H1 (cell line): ENCODE measurements around the gene ZNF24. TPM values are rescaled to one million over a fixed set of nuclear protein-coding genes. Genes with fewer than 3 reads are reported as not detected.

Source experiments
- CTCF ChIA-PET: fragments of 300-600 bp; sonication (Branson Sonifier 250); formaldehyde crosslinking; loops from one replicate; lab custom pipeline; 2021; ENCODE audit not compliant: partially characterized antibody; lab: Charles Lee
- POLR2A ChIA-PET: fragments of 300-600 bp; sonication (Branson Sonifier 250); formaldehyde crosslinking; loops from one replicate; lab custom pipeline; 2021; ENCODE audit warnings: inconsistent platforms; ENCODE audit not compliant: partially characterized antibody; lab: Charles Lee
- DNase-seq, 2 experiments: peaks; one replicate each; pipeline versions ENCODE4 v3.0.0 to v3.0.0-alpha.2; 2010 to 2022; ENCODE audit warnings: low spot score in 2 of 2, low read depth in 1 of 2, mixed read lengths in 1 of 2
- FAIRE-seq: peaks from 2 replicates; lab custom pipeline; 2011; peaks lifted over from hg19 to GRCh38; lab: Jason Lieb, UNC
- H2AFZ ChIP-seq: 2 replicates; pipeline ENCODE4 v1.8.1; 2012; ENCODE audit warnings: low read length, inconsistent platforms
- H2AK5ac ChIP-seq: 2 replicates; pipeline ENCODE4 v1.6.1; 2013; ENCODE audit warnings: low read depth, low read length
- H2BK120ac ChIP-seq: replicated peaks from 2 replicates; pipeline ENCODE3; 2013; ENCODE audit warnings: low read depth, low read length, inconsistent platforms
- H2BK12ac ChIP-seq: 2 replicates; pipeline ENCODE4 v1.6.1; 2013; ENCODE audit warnings: low read depth, low read length
- H2BK15ac ChIP-seq: 2 replicates; pipeline ENCODE4 v1.6.1; 2013; ENCODE audit warnings: low read length
- H2BK20ac ChIP-seq: 2 replicates; pipeline ENCODE4 v1.6.1; 2013; ENCODE audit warnings: low read length
- H2BK5ac ChIP-seq: 2 replicates; pipeline ENCODE4 v1.6.1; 2013; ENCODE audit warnings: low read depth, low read length
- H3K14ac ChIP-seq: 2 replicates; pipeline ENCODE4 v1.6.1; 2013; ENCODE audit warnings: inconsistent platforms; ENCODE audit not compliant: insufficient read length
- H3K18ac ChIP-seq: 2 replicates; pipeline ENCODE4 v1.6.1; 2013; ENCODE audit warnings: low read length; ENCODE audit errors: extremely low read depth
- H3K23ac ChIP-seq: 2 replicates; pipeline ENCODE4 v1.6.1; 2013; ENCODE audit warnings: inconsistent platforms; ENCODE audit not compliant: insufficient read length
- H3K23me2 ChIP-seq: 2 replicates; pipeline ENCODE4 v1.6.1; 2013; ENCODE audit warnings: low read depth, low read length
- H3K27ac ChIP-seq: 2 replicates; pipeline ENCODE4 v1.6.1; 2011; ENCODE audit warnings: low read depth, low read length, inconsistent platforms
- H3K27me3 ChIP-seq, 4 experiments: replicated peaks in 1 of 4; 1 replicate in 1 of 4; 2 replicates in 3 of 4; pipeline versions ENCODE4 v1.6.1 to v1.8.1; 2011 to 2013; ENCODE audit warnings: low read length in 3 of 4, mild to moderate bottlenecking in 3 of 4, inconsistent platforms in 2 of 4, mixed read lengths in 2 of 4, moderate library complexity in 1 of 4; ENCODE audit not compliant: control insufficient read depth in 3 of 4, insufficient read depth in 3 of 4; ENCODE audit errors: extremely low read depth in 1 of 4
- H3K36me3 ChIP-seq, 4 experiments: 2 replicates each; pipeline versions ENCODE4 v1.6.1 to v1.8.1; 2011 to 2013; ENCODE audit warnings: mild to moderate bottlenecking in 4 of 4, low read length in 3 of 4, moderate library complexity in 2 of 4, control low read depth in 1 of 4, inconsistent platforms in 1 of 4; ENCODE audit not compliant: insufficient read depth in 4 of 4, control insufficient read depth in 2 of 4
- H3K4ac ChIP-seq: replicated peaks from 2 replicates; pipeline ENCODE3; 2013; ENCODE audit warnings: low read length, low read depth, mixed read lengths, inconsistent platforms; ENCODE audit not compliant: insufficient read length
- H3K4me1 ChIP-seq, 4 experiments: replicated peaks in 1 of 4; 1 replicate in 1 of 4; 2 replicates in 3 of 4; pipeline versions ENCODE4 v1.6.1 to v1.8.1; 2011 to 2013; ENCODE audit warnings: low read length in 3 of 4, inconsistent platforms in 2 of 4, mixed read lengths in 1 of 4; ENCODE audit not compliant: insufficient read depth in 4 of 4, control insufficient read depth in 3 of 4
- H3K4me2 ChIP-seq, 2 experiments: 2 replicates each; pipeline versions ENCODE4 v1.6.1 to v1.8.1; 2011 to 2013; ENCODE audit warnings: low read depth in 2 of 2, low read length in 2 of 2, control low read depth in 1 of 2, inconsistent platforms in 1 of 2, mild to moderate bottlenecking in 1 of 2; ENCODE audit not compliant: insufficient read depth in 1 of 2
- H3K4me3 ChIP-seq, 4 experiments: fragments of 200-600, 300-600 bp in 1 of 4; sonication (generic), shearing (Covaris generic), sonication (Bioruptor Twin) in 1 of 4; 2 replicates each; pipeline versions ENCODE4 v1.5.1 to v1.8.1; 2011 to 2016; ENCODE audit warnings: low read length in 4 of 4, low read depth in 3 of 4, control low read depth in 2 of 4, inconsistent platforms in 2 of 4, mild to moderate bottlenecking in 2 of 4, mixed read lengths in 1 of 4, moderate library complexity in 1 of 4; ENCODE audit not compliant: insufficient read depth in 2 of 4; ENCODE audit errors: extremely low read depth in 1 of 4
- H3K56ac ChIP-seq: replicated peaks from 2 replicates; pipeline ENCODE3; 2013; ENCODE audit warnings: low read depth, mild to moderate bottlenecking, mixed read lengths, low read length, inconsistent platforms; ENCODE audit not compliant: insufficient read length
- H3K79me1 ChIP-seq: 2 replicates; pipeline ENCODE4 v1.6.1; 2013; ENCODE audit warnings: low read depth, low read length, control low read depth
- H3K79me2 ChIP-seq, 2 experiments: 2 replicates each; pipeline versions ENCODE4 v1.6.1 to v1.8.1; 2012 to 2013; ENCODE audit warnings: low read length in 2 of 2, mild to moderate bottlenecking in 2 of 2, inconsistent platforms in 1 of 2; ENCODE audit not compliant: insufficient read depth in 2 of 2, control insufficient read depth in 1 of 2
- H3K9ac ChIP-seq, 4 experiments: replicated peaks in 1 of 4; 1 replicate in 1 of 4; 2 replicates in 3 of 4; pipeline versions ENCODE4 v1.6.1 to v1.8.1; 2011 to 2013; ENCODE audit warnings: low read depth in 3 of 4, low read length in 3 of 4, control low read depth in 2 of 4, mild to moderate bottlenecking in 2 of 4, moderate library complexity in 2 of 4, inconsistent platforms in 1 of 4; ENCODE audit errors: extremely low read depth in 1 of 4
- H3K9me3 ChIP-seq, 2 experiments: 2 replicates each; pipeline versions ENCODE4 v1.6.1 to v1.8.1; 2012 to 2013; ENCODE audit warnings: mild to moderate bottlenecking in 2 of 2, moderate library complexity in 2 of 2, control low read depth in 1 of 2, inconsistent platforms in 1 of 2, low read depth in 1 of 2, low read length in 1 of 2, mixed read lengths in 1 of 2; ENCODE audit not compliant: insufficient read depth in 2 of 2
- H4K20me1 ChIP-seq, 2 experiments: replicated peaks in 1 of 2; 2 replicates each; pipeline versions ENCODE3 to v1.8.1; 2011 to 2013; ENCODE audit warnings: inconsistent platforms in 2 of 2, low read length in 2 of 2, mild to moderate bottlenecking in 1 of 2; ENCODE audit not compliant: insufficient read depth in 2 of 2, control insufficient read depth in 1 of 2
- H4K5ac ChIP-seq: 2 replicates; pipeline ENCODE4 v1.6.1; 2013; ENCODE audit warnings: low read length, low read depth, mixed read lengths, inconsistent platforms; ENCODE audit not compliant: insufficient read length
- H4K8ac ChIP-seq: 2 replicates; pipeline ENCODE4 v1.8.0; 2013; ENCODE audit warnings: mild to moderate bottlenecking, moderate library complexity, low read length, inconsistent platforms; ENCODE audit not compliant: insufficient read depth; ENCODE audit errors: extremely low read depth
- H4K91ac ChIP-seq: replicated peaks from 2 replicates; pipeline ENCODE3; 2013; ENCODE audit warnings: low read length, mixed read lengths, inconsistent platforms; ENCODE audit not compliant: insufficient read length
- HDAC2 ChIP-seq, 2 experiments: fragments of 300-600 bp in 1 of 2; sonication (generic) in 1 of 2; IDR thresholded peaks; 2 replicates each; pipeline ENCODE4 v1.6.1; 2011 to 2012; ENCODE audit warnings: low read depth in 2 of 2, low read length in 2 of 2, mild to moderate bottlenecking in 2 of 2, moderate library complexity in 2 of 2, borderline replicate concordance in 1 of 2, inconsistent platforms in 1 of 2
- WGBS, 2 experiments: shearing (Covaris generic) in 1 of 2; methylation state at CpG; one replicate each; pipeline versions ENCODE4 v1.1.6 to v1.1.7; 2013 to 2015; ENCODE audit warnings: low lambda C conversion rate in 2 of 2, mixed read lengths in 2 of 2, inconsistent platforms in 1 of 2, low coverage in 1 of 2, missing lambda C conversion rate in 1 of 2; ENCODE audit not compliant: insufficient replicate concordance in 2 of 2, insufficient coverage in 1 of 2, insufficient read length in 1 of 2; ENCODE audit errors: extremely low coverage in 1 of 2, missing lambda C conversion rate in 1 of 2; 5-methylcytosine and 5-hydroxymethylcytosine counted together
- polyA plus RNA-seq, 7 experiments: library from polyadenylated mRNA; depleted of rRNA in 3 of 7; stranded (reverse) in 5 of 7; unstranded in 2 of 7; fragments of >200 nt in 5 of 7; fragments of 200-250 nt in 2 of 7; gene quantifications; 1 replicate in 5 of 7; 2 replicates in 1 of 7; 4 replicates in 1 of 7; pipeline versions ENCODE4 v1.2.1 to v1.2.3, GENCODE V29; 2011 to 2013; ENCODE audit warnings: missing spikeins in 2 of 7, mixed read lengths in 2 of 7
- total RNA-seq: library from RNA; stranded (reverse); fragmentation: NEBNext Ultra II Directional; extraction: Animal tissue kit (Norgen Biotek cat#: 25700); gene quantifications from 2 replicates; pipeline ENCODE4 v1.2.1, GENCODE V29; 2021

The ZNF24 gene
- total and polyA plus RNA-seq, 2 of the 8 experiments (the other 6 are each of a cell fraction or from before 2014, with no cell fraction given) = 12.5 to 56.9 TPM

GRCh38 chr18:35289293-35289692 is 54.9 kb downstream of the ZNF24 start:
- Histone ChIP-seq H2BK12ac (0 out of 2 replicates have a peak overlapping the region, but pooled peaks have one; percentile 51), H3K79me2 (peaks cover 0 to 52% of the 10 kb centered on the region in 2 experiments; a peak in 2 of 4 replicates), H3K4me3 (peak overlapping the region; percentile 83 to 97 (median 90)), H3K36me3 (peaks cover 0 to 7% (median 4%) of the 10 kb centered on the region in 4 experiments; a peak in 5 of 8 replicates), H3K4ac (peak overlapping the region; percentile 81), H2BK15ac (no peak overlapping the region), H3K27ac (peak overlapping the region; percentile 62; the same call in 1 of the 2 replicates), H2BK20ac (peak overlapping the region; percentile 3; the same call in 1 of the 2 replicates), H3K4me2 (peak overlapping the region; percentile 85 to 91), H3K9me3 (peaks cover 7% of the 10 kb centered on the region in 2 experiments), H3K14ac (no peak overlapping the region), H2BK120ac (no peak overlapping the region), H3K79me1 (peaks cover 15% of the 10 kb centered on the region), H3K56ac (peak overlapping the region; percentile 74), H3K23me2 (peaks cover 9% of the 10 kb centered on the region), H3K4me1 (peaks cover 0 to 10% (median 0%) of the 10 kb centered on the region in 4 experiments; a peak in 2 of 7 replicates), H2AFZ (peak overlapping the region; percentile 90; the same call in 1 of the 2 replicates), H4K5ac (peak overlapping the region; percentile 65), H4K91ac (peak overlapping the region; percentile 10), H4K8ac (no peak overlapping the region), H3K9ac (peak overlapping the region; percentile 46 to 91 (median 64); a peak in 4 of 7 replicates), H3K23ac (no peak overlapping the region), H3K18ac (peak overlapping the region; percentile 24; the same call in 1 of the 2 replicates), H3K27me3 (no peaks in the 10 kb centered on the region), H2AK5ac (no peak overlapping the region), H2BK5ac (peak overlapping the region; percentile 12; the same call in 1 of the 2 replicates), H4K20me1 (no peaks in the 10 kb centered on the region)
- FAIRE-seq = no peak
- TF ChIP-seq HDAC2 (IDR thresholded peaks at IDR 0.05; ENCODE audit: borderline replicate concordance in 1 of 2, low read depth in 2 of 2, low read length in 2 of 2) = no peak
- POLR2A ChIA-PET = interaction anchor here (0.6 to 3.5 kb wide), 16 partner anchors 10 to 263 kb away, joined by 3 to 53 read pairs (median 6); partner anchors contain the start of genes ZNF24 and ZNF397
- CTCF ChIA-PET = interaction anchor here (1.3 to 2.1 kb wide), 6 partner anchors 12 to 66 kb away, joined by 3 to 11 read pairs (median 4); no protein-coding TSS in a partner anchor
- no peak for DNase-seq
- WGBS, 2 experiments = 68% methylated on average over 6 of the region's 6 CpGs; no CpG with 5 or more reads in 1 of the 2 experiments
